Lower leg skin (tissue), 3 donors: Measurements from ENCODE around the gene MATN1.

Source experiments
- POLR2A ChIP-seq, 2 donors: fragments of 450-650 bp; IDR thresholded peaks; one replicate each; pipeline ENCODE4 v1.6.1; 2016 to 2017; ENCODE audit warnings: antibody characterized with exemption in 2 of 2, mild to moderate bottlenecking in 1 of 2, moderate library complexity in 1 of 2
- TF ChIP-seq, protein P1 (sequence below), 3 donors: fragments of 450-650 bp; IDR thresholded peaks; one replicate each; pipeline ENCODE4 v1.5.1; 2016; ENCODE audit warnings: antibody characterized with exemption in 3 of 3, mild to moderate bottlenecking in 3 of 3, moderate library complexity in 2 of 3

DNA sequence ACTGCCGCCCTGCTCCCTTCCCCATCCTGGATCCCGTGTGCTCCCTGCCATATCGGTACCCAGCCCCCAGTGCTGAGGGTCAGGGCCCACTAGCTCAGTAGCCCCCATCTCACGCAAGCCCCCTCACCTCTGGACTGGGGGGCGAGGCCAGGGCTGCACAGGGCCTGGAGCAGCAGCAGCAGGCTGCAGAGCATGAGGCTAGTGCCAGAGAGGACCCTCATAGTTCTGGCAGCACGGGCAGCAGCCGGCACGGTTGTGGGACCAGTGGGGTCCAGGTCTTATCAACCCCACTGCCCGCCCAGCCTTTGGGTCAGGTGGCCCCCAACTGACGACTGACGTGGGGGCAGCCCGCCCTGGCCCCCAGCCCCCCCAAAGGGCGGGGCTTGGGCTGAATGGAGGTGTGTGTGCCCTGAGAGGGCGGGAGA lies at the start of gene MATN1:
- TF ChIP-seq, protein P1, sequence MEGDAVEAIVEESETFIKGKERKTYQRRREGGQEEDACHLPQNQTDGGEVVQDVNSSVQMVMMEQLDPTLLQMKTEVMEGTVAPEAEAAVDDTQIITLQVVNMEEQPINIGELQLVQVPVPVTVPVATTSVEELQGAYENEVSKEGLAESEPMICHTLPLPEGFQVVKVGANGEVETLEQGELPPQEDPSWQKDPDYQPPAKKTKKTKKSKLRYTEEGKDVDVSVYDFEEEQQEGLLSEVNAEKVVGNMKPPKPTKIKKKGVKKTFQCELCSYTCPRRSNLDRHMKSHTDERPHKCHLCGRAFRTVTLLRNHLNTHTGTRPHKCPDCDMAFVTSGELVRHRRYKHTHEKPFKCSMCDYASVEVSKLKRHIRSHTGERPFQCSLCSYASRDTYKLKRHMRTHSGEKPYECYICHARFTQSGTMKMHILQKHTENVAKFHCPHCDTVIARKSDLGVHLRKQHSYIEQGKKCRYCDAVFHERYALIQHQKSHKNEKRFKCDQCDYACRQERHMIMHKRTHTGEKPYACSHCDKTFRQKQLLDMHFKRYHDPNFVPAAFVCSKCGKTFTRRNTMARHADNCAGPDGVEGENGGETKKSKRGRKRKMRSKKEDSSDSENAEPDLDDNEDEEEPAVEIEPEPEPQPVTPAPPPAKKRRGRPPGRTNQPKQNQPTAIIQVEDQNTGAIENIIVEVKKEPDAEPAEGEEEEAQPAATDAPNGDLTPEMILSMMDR (IDR thresholded peaks at IDR 0.05): no peak
- no peak for TF ChIP-seq POLR2A (IDR thresholded peaks at IDR 0.05)
